ENCODE results near the gene ADAMTS8.

The ADAMTS8 gene

GRCh38 chr11:130421697-130422096 lies 6.7 kb downstream of the ADAMTS8 start:
- no peak for TF ChIP-seq POLR2AphosphoS5 (IDR thresholded peaks at IDR 0.05; ENCODE audit: low read depth, low read length)
- TF ChIP-seq, protein P1, sequence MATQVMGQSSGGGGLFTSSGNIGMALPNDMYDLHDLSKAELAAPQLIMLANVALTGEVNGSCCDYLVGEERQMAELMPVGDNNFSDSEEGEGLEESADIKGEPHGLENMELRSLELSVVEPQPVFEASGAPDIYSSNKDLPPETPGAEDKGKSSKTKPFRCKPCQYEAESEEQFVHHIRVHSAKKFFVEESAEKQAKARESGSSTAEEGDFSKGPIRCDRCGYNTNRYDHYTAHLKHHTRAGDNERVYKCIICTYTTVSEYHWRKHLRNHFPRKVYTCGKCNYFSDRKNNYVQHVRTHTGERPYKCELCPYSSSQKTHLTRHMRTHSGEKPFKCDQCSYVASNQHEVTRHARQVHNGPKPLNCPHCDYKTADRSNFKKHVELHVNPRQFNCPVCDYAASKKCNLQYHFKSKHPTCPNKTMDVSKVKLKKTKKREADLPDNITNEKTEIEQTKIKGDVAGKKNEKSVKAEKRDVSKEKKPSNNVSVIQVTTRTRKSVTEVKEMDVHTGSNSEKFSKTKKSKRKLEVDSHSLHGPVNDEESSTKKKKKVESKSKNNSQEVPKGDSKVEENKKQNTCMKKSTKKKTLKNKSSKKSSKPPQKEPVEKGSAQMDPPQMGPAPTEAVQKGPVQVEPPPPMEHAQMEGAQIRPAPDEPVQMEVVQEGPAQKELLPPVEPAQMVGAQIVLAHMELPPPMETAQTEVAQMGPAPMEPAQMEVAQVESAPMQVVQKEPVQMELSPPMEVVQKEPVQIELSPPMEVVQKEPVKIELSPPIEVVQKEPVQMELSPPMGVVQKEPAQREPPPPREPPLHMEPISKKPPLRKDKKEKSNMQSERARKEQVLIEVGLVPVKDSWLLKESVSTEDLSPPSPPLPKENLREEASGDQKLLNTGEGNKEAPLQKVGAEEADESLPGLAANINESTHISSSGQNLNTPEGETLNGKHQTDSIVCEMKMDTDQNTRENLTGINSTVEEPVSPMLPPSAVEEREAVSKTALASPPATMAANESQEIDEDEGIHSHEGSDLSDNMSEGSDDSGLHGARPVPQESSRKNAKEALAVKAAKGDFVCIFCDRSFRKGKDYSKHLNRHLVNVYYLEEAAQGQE (IDR thresholded peaks at IDR 0.05; ENCODE audit: insufficient read depth in 1 of 2, low read depth in 2 of 2, low read length in 2 of 2), result no peak

DNA sequence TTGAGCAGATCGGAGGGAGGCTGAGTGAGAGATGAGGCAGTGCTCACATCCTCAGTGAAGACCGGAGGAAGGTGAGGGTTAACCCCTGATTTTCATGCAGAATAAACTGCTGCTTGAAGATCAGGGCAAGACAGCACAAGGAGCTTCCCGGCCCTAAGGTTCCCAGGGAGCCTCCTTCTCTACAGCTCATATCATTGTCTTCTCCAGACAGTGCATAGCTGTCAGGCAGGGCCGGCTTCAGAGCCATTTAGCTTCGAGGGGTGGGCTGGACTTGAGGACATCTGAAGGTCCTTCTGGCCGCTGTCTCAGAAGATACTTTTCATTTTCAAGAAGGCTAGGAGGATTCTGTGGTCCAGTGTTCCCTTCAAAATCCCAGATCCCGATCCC lies 7.2 kb downstream of the ADAMTS8 start:
- no peak for TF ChIP-seq TAF1 (IDR thresholded peaks at IDR 0.05; ENCODE audit: borderline replicate concordance, insufficient read depth, low read length)
- TF ChIP-seq, protein P1 (IDR thresholded peaks at IDR 0.05; ENCODE audit: insufficient read depth in 1 of 2, low read depth in 2 of 2, low read length in 2 of 2), result no peak
- TF ChIP-seq SIN3A (IDR thresholded peaks at IDR 0.05; ENCODE audit: borderline replicate concordance, insufficient read depth, low read length), result no peak
- no peak for TF ChIP-seq FOXP2 (optimal IDR thresholded peaks at IDR 0.05; ENCODE audit: borderline replicate concordance, extremely low read depth, extremely low read length, insufficient read depth)
- no peak for TF ChIP-seq POLR2AphosphoS5 (IDR thresholded peaks at IDR 0.05; ENCODE audit: low read depth, low read length)

GRCh38 chr11:130420478-130421198 lies 7.8 kb downstream of the ADAMTS8 start:
- TF ChIP-seq, protein P1 (IDR thresholded peaks at IDR 0.05; ENCODE audit: insufficient read depth in 1 of 2, low read depth in 2 of 2, low read length in 2 of 2), result no peak
- TF ChIP-seq TAF1 (IDR thresholded peaks at IDR 0.05; ENCODE audit: borderline replicate concordance, insufficient read depth, low read length) (no peak), POLR2AphosphoS5 (IDR thresholded peaks at IDR 0.05; ENCODE audit: low read depth, low read length) (no peak), SIN3A (IDR thresholded peaks at IDR 0.05; ENCODE audit: borderline replicate concordance, insufficient read depth, low read length) (no peak), FOXP2 (optimal IDR thresholded peaks at IDR 0.05; ENCODE audit: borderline replicate concordance, extremely low read depth, extremely low read length, insufficient read depth) (no peak)

GRCh38 chr11:130418756-130419155 lies 9.7 kb downstream of the ADAMTS8 start:
- TF ChIP-seq, protein P1 (IDR thresholded peaks at IDR 0.05; ENCODE audit: insufficient read depth in 1 of 2, low read depth in 2 of 2, low read length in 2 of 2), result no peak
- TF ChIP-seq POLR2AphosphoS5 (IDR thresholded peaks at IDR 0.05; ENCODE audit: low read depth, low read length), result no peak
- TF ChIP-seq FOXP2 (optimal IDR thresholded peaks at IDR 0.05; ENCODE audit: borderline replicate concordance, extremely low read depth, extremely low read length, insufficient read depth), result no peak
- TF ChIP-seq TAF1 (IDR thresholded peaks at IDR 0.05; ENCODE audit: borderline replicate concordance, insufficient read depth, low read length), result no peak
- TF ChIP-seq SIN3A (IDR thresholded peaks at IDR 0.05; ENCODE audit: borderline replicate concordance, insufficient read depth, low read length), result no peak

DNA sequence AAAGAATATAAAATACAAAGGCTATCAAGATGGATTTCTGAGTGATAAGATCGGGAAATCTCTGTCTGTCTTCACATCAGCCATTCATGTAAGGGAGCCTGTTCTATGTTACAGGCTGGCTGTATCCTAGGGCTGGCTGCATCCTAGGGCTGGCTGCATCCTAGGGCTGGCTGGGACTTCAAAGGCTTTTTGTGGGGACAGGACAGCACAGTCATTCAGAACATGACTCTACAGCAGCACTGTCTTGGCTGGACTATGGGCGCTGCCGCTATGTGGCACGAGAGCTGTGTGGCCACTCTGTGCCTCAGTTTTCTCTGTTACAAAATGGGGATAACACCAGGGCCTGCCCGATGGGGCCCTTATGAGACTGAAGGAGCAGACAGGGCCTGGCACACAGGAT lies 10.2 kb downstream of the ADAMTS8 start:
- TF ChIP-seq POLR2AphosphoS5 (IDR thresholded peaks at IDR 0.05; ENCODE audit: low read depth, low read length) (no peak), FOXP2 (optimal IDR thresholded peaks at IDR 0.05; ENCODE audit: borderline replicate concordance, extremely low read depth, extremely low read length, insufficient read depth) (no peak)

Data from PFSK-1 (cell line).